Measurements from ENCODE around the gene HSF2BP.

The HSF2BP gene

DNA sequence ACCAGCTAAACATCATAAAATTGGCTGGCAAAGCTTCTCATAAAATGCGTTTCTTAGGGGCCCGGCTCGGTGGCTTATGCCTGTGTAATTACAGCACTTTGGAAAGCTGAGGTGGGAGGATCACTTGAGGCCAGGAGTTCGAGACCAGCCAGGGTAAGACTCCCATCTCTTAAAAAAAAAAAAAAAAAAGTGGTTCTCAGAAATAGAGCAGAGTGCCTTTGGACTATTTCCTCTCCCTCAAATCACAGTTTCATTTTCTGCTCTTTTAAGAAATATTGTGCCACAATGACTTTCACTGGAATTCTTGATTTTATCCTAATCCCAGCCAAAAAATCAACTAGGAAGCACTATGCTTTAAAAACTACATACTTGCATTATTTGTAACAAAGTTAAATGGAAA, 13.3 kb downstream of the HSF2BP start:
- H3K36me3 ChIP-seq, result no peaks in the 10 kb centered on the region
- no peak for DNase-seq
- H3K9me3 ChIP-seq, result no peaks in the 10 kb centered on the region
- TF ChIP-seq, protein P1, sequence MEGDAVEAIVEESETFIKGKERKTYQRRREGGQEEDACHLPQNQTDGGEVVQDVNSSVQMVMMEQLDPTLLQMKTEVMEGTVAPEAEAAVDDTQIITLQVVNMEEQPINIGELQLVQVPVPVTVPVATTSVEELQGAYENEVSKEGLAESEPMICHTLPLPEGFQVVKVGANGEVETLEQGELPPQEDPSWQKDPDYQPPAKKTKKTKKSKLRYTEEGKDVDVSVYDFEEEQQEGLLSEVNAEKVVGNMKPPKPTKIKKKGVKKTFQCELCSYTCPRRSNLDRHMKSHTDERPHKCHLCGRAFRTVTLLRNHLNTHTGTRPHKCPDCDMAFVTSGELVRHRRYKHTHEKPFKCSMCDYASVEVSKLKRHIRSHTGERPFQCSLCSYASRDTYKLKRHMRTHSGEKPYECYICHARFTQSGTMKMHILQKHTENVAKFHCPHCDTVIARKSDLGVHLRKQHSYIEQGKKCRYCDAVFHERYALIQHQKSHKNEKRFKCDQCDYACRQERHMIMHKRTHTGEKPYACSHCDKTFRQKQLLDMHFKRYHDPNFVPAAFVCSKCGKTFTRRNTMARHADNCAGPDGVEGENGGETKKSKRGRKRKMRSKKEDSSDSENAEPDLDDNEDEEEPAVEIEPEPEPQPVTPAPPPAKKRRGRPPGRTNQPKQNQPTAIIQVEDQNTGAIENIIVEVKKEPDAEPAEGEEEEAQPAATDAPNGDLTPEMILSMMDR (IDR thresholded peaks at IDR 0.05; ENCODE audit: low read depth, low read length), result no peak
- no peaks in the 10 kb centered on the region for H3K4me1 ChIP-seq
- no peak overlapping the region for H3K4me3 ChIP-seq (ENCODE audit: low read depth, low read length)
- H3K27me3 ChIP-seq, result no peaks in the 10 kb centered on the region

DNA sequence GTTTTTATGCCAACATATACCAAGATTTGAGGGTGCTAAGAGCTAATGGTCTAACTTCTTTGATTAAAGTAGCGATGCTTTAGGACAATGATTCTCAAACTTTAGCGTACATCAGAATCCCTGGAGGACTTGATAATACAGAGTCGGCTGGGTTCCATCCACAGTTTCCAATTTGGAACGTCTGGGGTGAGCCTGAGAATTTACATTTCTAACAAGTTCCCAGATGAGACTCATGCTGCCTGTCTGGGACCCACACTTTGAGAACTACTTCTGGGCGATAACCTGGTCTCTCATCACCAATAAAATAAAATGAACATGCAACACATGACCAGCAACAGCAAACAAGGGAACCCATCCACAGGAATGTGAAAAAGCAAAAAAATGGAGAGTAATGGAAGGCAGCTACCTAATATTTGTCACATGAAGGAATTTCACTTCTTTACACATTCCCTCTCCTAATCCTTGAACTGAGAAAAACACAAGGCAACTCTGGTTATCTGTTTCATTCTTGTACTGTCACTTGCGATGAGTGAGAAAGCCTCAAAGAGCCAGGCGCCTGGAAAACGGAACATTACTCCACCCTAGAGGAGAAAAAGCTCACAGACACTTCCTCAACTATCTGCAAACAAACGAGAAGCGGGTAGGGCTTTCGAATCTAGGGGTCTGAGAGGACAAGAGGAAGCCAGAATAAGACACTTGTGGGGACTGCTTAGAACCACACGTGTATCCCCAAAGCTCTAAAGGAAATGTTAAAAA, 14.0 kb downstream of the HSF2BP start:
- peak; percentile 31 for DNase-seq
- TF ChIP-seq, protein P1 (IDR thresholded peaks at IDR 0.05; ENCODE audit: low read depth, low read length), result peak; percentile 60
- H3K4me3 ChIP-seq (ENCODE audit: low read depth, low read length), result no peak overlapping the region

DNA sequence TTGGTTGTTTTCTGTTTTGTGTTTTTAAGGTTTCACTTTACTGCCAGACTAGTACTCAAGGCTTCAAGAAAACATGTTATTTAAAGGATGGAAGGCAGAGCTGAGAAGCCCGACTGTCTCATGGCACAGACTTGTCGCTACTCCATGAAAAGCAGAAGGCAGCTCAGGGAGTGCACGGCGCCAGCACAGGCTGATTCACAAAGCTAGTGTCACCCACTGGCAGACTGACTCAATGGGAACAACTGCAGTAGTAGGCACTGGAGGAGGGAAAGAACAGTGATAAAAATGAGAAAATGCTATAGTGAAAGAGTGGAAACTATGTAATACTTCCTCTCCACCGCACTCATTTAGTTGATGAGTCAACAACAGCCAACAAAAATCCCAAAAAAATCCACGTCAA, 14.7 kb downstream of the HSF2BP start:
- H3K36me3 ChIP-seq, result no peaks in the 10 kb centered on the region
- no peaks in the 10 kb centered on the region for H3K9me3 ChIP-seq
- no peaks in the 10 kb centered on the region for H3K4me1 ChIP-seq
- TF ChIP-seq, protein P1 (IDR thresholded peaks at IDR 0.05; ENCODE audit: low read depth, low read length), result no peak
- no peaks in the 10 kb centered on the region for H3K27me3 ChIP-seq
- no peak for DNase-seq
- H3K4me3 ChIP-seq (ENCODE audit: low read depth, low read length), result no peak overlapping the region

More for the DNA sequence above, 14.0 kb downstream of the HSF2BP start:
- Histone ChIP-seq H3K36me3 (no peaks in the 10 kb centered on the region), H3K9me3 (no peaks in the 10 kb centered on the region), H3K27me3 (no peaks in the 10 kb centered on the region), H3K4me1 (no peaks in the 10 kb centered on the region)

DNA sequence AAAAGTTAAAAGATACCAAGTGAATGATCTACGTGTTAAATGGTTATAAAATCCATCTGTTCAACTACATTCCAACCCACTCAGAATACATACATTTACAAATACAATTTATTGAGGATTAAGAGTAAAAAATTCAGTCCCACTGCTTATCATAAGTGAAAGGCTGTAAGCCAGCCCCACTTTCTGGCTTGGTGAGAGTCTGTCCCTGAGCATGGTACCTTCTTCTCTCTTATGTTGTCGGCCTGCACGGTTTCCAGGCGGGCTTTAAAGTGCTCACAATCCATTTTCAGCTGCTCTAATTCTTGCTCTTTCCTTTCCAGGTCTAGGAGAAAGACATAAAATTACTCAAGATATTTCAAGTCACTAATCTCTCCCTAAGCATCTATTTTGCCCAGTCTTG, 15.2 kb downstream of the HSF2BP start:
- TF ChIP-seq, protein P1 (IDR thresholded peaks at IDR 0.05; ENCODE audit: low read depth, low read length), result no peak

DNA sequence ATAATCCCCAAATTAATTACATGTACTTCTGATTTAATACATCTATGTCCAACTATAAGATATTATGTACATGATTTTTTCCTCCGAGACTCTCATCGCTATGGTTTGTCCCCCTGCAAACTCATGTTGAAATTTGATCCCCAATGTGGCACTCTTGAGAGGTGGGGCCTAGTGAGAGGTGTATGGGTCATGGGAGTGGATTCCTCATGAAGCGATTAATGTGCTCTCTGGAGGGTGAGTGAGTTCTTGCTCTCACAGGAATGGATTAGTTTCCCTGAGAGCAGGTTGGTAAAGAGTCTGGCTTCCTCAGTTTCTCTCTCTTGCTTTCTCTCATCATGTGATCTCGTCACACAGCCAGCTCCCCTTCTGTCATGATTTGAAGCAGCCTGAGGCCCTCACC, 16.1 kb downstream of the HSF2BP start:
- H3K4me1 ChIP-seq, result no peaks in the 10 kb centered on the region
- no peak for DNase-seq
- no peaks in the 10 kb centered on the region for H3K36me3 ChIP-seq
- no peaks in the 10 kb centered on the region for H3K27me3 ChIP-seq
- H3K4me3 ChIP-seq (ENCODE audit: low read depth, low read length), result no peak overlapping the region
- TF ChIP-seq, protein P1 (IDR thresholded peaks at IDR 0.05; ENCODE audit: low read depth, low read length), result no peak
- no peaks in the 10 kb centered on the region for H3K9me3 ChIP-seq

More for the DNA sequence above, 15.2 kb downstream of the HSF2BP start:
- Histone ChIP-seq H3K4me1 (no peaks in the 10 kb centered on the region), H3K9me3 (no peaks in the 10 kb centered on the region), H3K36me3 (no peaks in the 10 kb centered on the region), H3K4me3 (ENCODE audit: low read depth, low read length) (no peak overlapping the region), H3K27me3 (no peaks in the 10 kb centered on the region)
- DNase-seq, result no peak

DNA sequence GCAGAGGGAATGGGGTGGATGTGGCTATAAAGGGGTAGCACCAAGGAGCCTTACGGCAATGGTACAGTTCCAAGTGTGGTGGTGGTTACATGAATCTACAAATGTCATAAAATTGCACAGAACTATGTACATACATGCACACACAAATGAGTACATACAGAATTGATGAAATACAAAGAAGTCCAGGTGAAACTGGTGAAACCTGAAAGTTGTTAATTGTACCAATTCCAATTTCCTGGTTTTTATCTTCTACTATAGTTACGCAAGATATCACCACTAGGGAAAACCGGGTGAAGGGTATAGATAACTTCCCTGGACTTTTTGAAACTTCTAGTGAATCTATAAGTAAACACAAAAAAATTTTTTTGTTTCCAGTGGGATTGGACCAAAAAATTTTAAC, 18.9 kb downstream of the HSF2BP start:
- H3K4me3 ChIP-seq (ENCODE audit: low read depth, low read length), result no peak overlapping the region
- no peaks in the 10 kb centered on the region for H3K36me3 ChIP-seq
- TF ChIP-seq, protein P1 (IDR thresholded peaks at IDR 0.05; ENCODE audit: low read depth, low read length), result no peak; the same call in 1 of the 2 replicates
- H3K27me3 ChIP-seq, result no peaks in the 10 kb centered on the region
- H3K9me3 ChIP-seq, result no peaks in the 10 kb centered on the region
- no peak for DNase-seq
- no peaks in the 10 kb centered on the region for H3K4me1 ChIP-seq
